Right lobe of liver (tissue), 6 donors: Measurements from ENCODE around the gene LRCH1. TPM values are rescaled to one million over a fixed set of nuclear protein-coding genes. Genes with fewer than 3 reads are reported as not detected.
A peak's percentile ranks its signal among the peaks of the same experiment; 100 is the strongest.

ENCODE experiments used
- ATAC-seq, 4 donors: fragments of 200-7000 bp; cut with Tn5 transposase; one replicate each; pipeline ENCODE4 v1.9.1; 2020; ENCODE audit warnings: mild to moderate bottlenecking in 4 of 4, moderate library complexity in 4 of 4
- DNase-seq, 3 donors: peaks; one replicate each; pipeline ENCODE4 v3.0.0-alpha.2; 2020
- H3K27ac ChIP-seq, 3 donors: fragments of 200-600 bp; one replicate each; pipeline ENCODE4 v1.8.0; 2022
- H3K27me3 ChIP-seq, 2 donors: fragments of 200-600 bp; one replicate each; pipeline ENCODE4 v1.8.0; 2022
- H3K36me3 ChIP-seq, 4 donors: fragments of 200-600 bp; sonication (generic) in 1 of 4; one replicate each; pipeline versions ENCODE4 v1.5.1 to v1.8.0; 2017 to 2022; ENCODE audit warnings: control low read depth in 1 of 4
- H3K4me1 ChIP-seq, 4 donors: fragments of 200-600 bp; sonication (generic) in 1 of 4; one replicate each; pipeline versions ENCODE4 v1.5.1 to v1.8.0; 2017 to 2022; ENCODE audit warnings: control low read depth in 1 of 4
- H3K4me3 ChIP-seq, 3 donors: fragments of 200-600 bp; one replicate each; pipeline ENCODE4 v1.8.0; 2022
- H3K9me3 ChIP-seq, 4 donors: fragments of 200-600 bp; sonication (generic) in 1 of 4; one replicate each; pipeline versions ENCODE4 v1.5.1 to v1.8.0; 2017 to 2022; ENCODE audit warnings: control low read depth in 1 of 4
- CTCF ChIP-seq, 4 donors: fragments of 200-600 bp in 3 of 4; fragments of 450-650 bp in 1 of 4; IDR thresholded peaks; one replicate each; pipeline versions ENCODE4 v1.5.1 to v1.8.0; 2016 to 2022; ENCODE audit warnings: antibody characterized with exemption in 4 of 4, mild to moderate bottlenecking in 2 of 4
- POLR2A ChIP-seq: fragments of 450-650 bp; IDR thresholded peaks from one replicate; pipeline ENCODE4 v1.6.1; 2017; ENCODE audit warnings: antibody characterized with exemption, mild to moderate bottlenecking
- WGBS: methylation state at CpG from one replicate; pipeline ENCODE4 v1.1.6; 2018; ENCODE audit warnings: low coverage, low lambda C conversion rate; ENCODE audit not compliant: insufficient coverage; ENCODE audit errors: missing lambda C conversion rate; 5-methylcytosine and 5-hydroxymethylcytosine counted together
- intact Hi-C, 2 donors: fragments of 100-400 bp; cut with DNase I; formaldehyde crosslinking; loops; one replicate each; pipeline versions ENCODE4 v1.11.2 to v1.14.1; 2022
- total RNA-seq, 6 experiments: library from RNA; depleted of rRNA in 2 of 6; stranded (reverse); fragments of >200 nt in 2 of 6; fragmentation: NEBNext Ultra II Directional in 3 of 6; extraction: Animal tissue kit (Norgen Biotek cat#: 25700) in 3 of 6; gene quantifications; one replicate each; pipeline versions ENCODE4 v1.1.0 to v1.2.4, GENCODE V29; 2016 to 2023
- donor health status: DM: no; HTN: yes; CAD: no.
- donor health status: DM: no; HTN: no; CAD: no.
- donor health status: DM: no; HTN: no; CAD: no.
- donor health status: DM: no; HTN: yes; CAD: no.
- donor health status: DM: no; HTN: yes; CAD: no.

LRCH1 gene
- total RNA-seq, 6 experiments from 2014 or later: 5.4 to 9.6 (median 7.7) TPM

- no peaks in the 10 kb centered on the region for H3K9me3 ChIP-seq
- TF ChIP-seq CTCF (IDR thresholded peaks at IDR 0.05) (no peak), POLR2A (no peak)
- ATAC-seq: no peak
- H3K27me3 ChIP-seq: no peaks in the 10 kb centered on the region
- H3K4me3 ChIP-seq: no peak overlapping the region
- intact Hi-C loops: no loop called here
- H3K27ac ChIP-seq: no peak overlapping the region
- no peak for DNase-seq
- no peaks in the 10 kb centered on the region for H3K36me3 ChIP-seq
- 81% methylated on average over 7 of the region's 7 CpGs for WGBS
- H3K4me1 ChIP-seq: peaks cover 0 to 10% (median 0%) of the 10 kb centered on the region in 4 donors
Observed at GRCh38 chr13:46614582-46614981, 61.6 kb downstream of the LRCH1 start.

DNA sequence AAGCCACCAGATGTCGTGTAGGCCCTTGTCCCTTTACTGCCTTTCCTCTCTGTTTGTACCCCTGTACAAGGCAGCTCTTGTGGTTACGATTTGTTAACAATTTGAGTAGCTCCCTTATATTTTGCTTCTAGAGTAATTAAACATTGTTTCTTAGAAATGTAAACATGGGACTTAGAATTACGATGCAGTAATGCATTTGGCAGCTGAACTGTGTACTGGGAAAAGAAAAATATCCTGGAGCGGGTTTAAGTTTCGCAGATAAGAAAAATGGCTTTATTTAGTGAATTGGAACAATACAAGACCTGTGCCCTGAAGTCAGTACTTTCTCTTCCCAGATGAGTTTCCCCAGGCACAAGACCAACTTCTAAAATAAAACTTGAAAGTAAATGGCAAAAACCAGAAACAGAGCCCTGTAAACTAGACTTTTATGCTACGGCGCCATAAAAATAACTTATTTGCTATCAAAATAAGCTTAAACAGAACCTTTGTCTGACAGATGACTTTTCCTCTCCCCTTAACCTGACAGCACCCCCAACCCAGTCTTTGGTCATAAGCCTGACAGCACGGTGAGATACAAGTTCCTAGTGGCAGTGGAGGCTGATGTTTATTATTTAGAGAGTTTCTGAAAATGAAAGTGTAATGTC, 63.0 kb downstream of the LRCH1 start:
- peaks cover 0 to 22% (median 0%) of the 10 kb centered on the region in 4 donors for H3K4me1 ChIP-seq
- no peak overlapping the region for H3K4me3 ChIP-seq
- H3K36me3 ChIP-seq: no peaks in the 10 kb centered on the region
- H3K27me3 ChIP-seq: no peaks in the 10 kb centered on the region
- no peak for DNase-seq
- H3K9me3 ChIP-seq: no peaks in the 10 kb centered on the region
- ATAC-seq: peak; percentile 49 to 68 (median 58)
- intact Hi-C loops: no loop called here
- no peak for TF ChIP-seq POLR2A
- 35% methylated on average over 8 of the region's 8 CpGs for WGBS
- peak overlapping the region; percentile 19 to 64 (median 36) for H3K27ac ChIP-seq

- intact Hi-C loops: no loop called here
- no peaks in the 10 kb centered on the region for H3K27me3 ChIP-seq
- peaks cover 0 to 35% (median 3%) of the 10 kb centered on the region in 4 donors for H3K4me1 ChIP-seq
- H3K27ac ChIP-seq: no peak overlapping the region
- no peaks in the 10 kb centered on the region for H3K36me3 ChIP-seq
- WGBS: 82% methylated on average over 8 of the region's 8 CpGs
- ATAC-seq (no peak), DNase-seq (no peak)
- H3K9me3 ChIP-seq: no peaks in the 10 kb centered on the region
- TF ChIP-seq POLR2A: no peak
- no peak for TF ChIP-seq CTCF (IDR thresholded peaks at IDR 0.05)
- H3K4me3 ChIP-seq: no peak overlapping the region
Observed at GRCh38 chr13:46617229-46617721, 64.3 kb downstream of the LRCH1 start.

GRCh38 chr13:46617885-46618284, 64.9 kb downstream of the LRCH1 start:
- DNase-seq (no peak), ATAC-seq (no peak)
- no peaks in the 10 kb centered on the region for H3K27me3 ChIP-seq
- intact Hi-C loops: no loop called here
- H3K9me3 ChIP-seq: no peaks in the 10 kb centered on the region
- H3K36me3 ChIP-seq: no peaks in the 10 kb centered on the region
- H3K4me3 ChIP-seq: no peak overlapping the region
- TF ChIP-seq POLR2A (no peak), CTCF (IDR thresholded peaks at IDR 0.05) (no peak)
- no peak overlapping the region for H3K27ac ChIP-seq
- 96% methylated on average over 3 of the region's 5 CpGs for whole genome bisulfite sequencing
- peaks cover 0 to 40% (median 5%) of the 10 kb centered on the region in 4 donors for H3K4me1 ChIP-seq

DNA sequence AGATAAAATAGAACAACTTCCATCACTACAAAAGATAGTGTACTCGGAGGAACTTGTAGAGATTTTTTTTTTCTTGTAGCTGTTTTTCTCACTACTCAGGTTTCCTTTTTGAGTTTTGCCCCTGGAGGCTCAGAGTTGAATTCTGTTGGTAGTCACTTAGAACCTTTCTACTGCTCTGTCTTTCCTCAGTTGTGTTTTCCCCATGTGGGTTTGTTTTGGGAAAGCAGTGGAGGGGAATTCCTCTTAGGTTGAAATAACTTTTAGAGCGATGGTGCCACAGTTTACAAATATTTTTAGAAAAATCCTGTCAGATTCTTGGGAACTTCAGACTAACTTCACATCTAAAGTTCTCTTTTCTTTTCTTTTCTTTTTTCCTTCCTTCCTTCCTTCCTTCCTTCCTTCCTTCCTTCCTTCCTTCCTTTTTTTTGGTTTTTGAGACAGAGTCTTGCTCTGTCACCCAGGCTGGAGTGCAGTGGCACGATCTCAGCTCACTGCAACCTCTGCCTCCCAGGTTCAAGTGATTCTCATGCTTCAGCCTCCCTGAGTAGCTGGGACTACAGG, 65.8 kb downstream of the LRCH1 start:
- no peak for DNase-seq
- intact Hi-C loops: no loop called here
- Histone ChIP-seq H3K27ac (no peak overlapping the region), H3K36me3 (no peaks in the 10 kb centered on the region), H3K4me3 (no peak overlapping the region), H3K4me1 (peaks cover 0 to 46% (median 7%) of the 10 kb centered on the region in 4 donors), H3K27me3 (no peaks in the 10 kb centered on the region), H3K9me3 (no peaks in the 10 kb centered on the region)
- TF ChIP-seq POLR2A (no peak), CTCF (IDR thresholded peaks at IDR 0.05) (no peak)
- no peak for ATAC-seq
- 69% methylated on average over 2 of the region's 3 CpGs for WGBS
